HepG2 (cell line): ENCODE data around the gene EIF2S2. TPM values are rescaled to one million over a fixed set of nuclear protein-coding genes. Genes with fewer than 3 reads are reported as not detected.
A peak's percentile ranks its signal among the peaks of the same experiment; 100 is the strongest.

ENCODE experiments used
- CHD4 ChIP-seq: fragments of 200-600 bp; sonication (generic); IDR thresholded peaks from 2 replicates; pipeline ENCODE4 v1.7.0; 2017; ENCODE audit warnings: mild to moderate bottlenecking, low read length, borderline replicate concordance
- ETV6 ChIP-seq: sonication (generic); formaldehyde crosslinking; conservative IDR thresholded peaks from 2 replicates; pipeline ENCODE4 v1.4.0; 2020; ENCODE audit warnings: missing genetic modification reagents
- FOXO1 ChIP-seq: sonication (generic); formaldehyde crosslinking; IDR thresholded peaks from 2 replicates; pipeline ENCODE4 v1.4.0; 2020; ENCODE audit warnings: missing genetic modification reagents
- GTF2F1 ChIP-seq: fragments of 150-350 bp; IDR thresholded peaks from 2 replicates; pipeline ENCODE4 v1.6.1; 2014; ENCODE audit warnings: low read length
- IKZF4 ChIP-seq: sonication (generic); formaldehyde crosslinking; IDR thresholded peaks from 2 replicates; pipeline ENCODE4 v1.5.1; 2020; ENCODE audit warnings: borderline replicate concordance, mild to moderate bottlenecking, low read depth, missing genetic modification reagents; ENCODE audit errors: not compliant biosample characterization
- KAT2B ChIP-seq: fragments of 150-350 bp; IDR thresholded peaks from 2 replicates; pipeline ENCODE4 v1.6.1; 2014; ENCODE audit warnings: low read depth, low read length, borderline replicate concordance
- MAX ChIP-seq: IDR thresholded peaks from 2 replicates; pipeline ENCODE4 v1.6.1; 2012; ENCODE audit warnings: inconsistent platforms
- NFYC ChIP-seq: IDR thresholded peaks from 2 replicates; pipeline ENCODE4 v1.6.1; 2016; ENCODE audit warnings: missing genetic modification reagents, missing compliant biosample characterization
- PITX1 ChIP-seq: sonication (generic); formaldehyde crosslinking; IDR thresholded peaks from 2 replicates; pipeline ENCODE4 v1.5.1; 2020; ENCODE audit warnings: mild to moderate bottlenecking, missing genetic modification reagents
- SMC3 ChIP-seq: IDR thresholded peaks from 2 replicates; pipeline ENCODE4 v1.6.1; 2011; ENCODE audit warnings: low read length, improper control_type of control experiment
- TERF1 ChIP-seq: sonication (generic); formaldehyde crosslinking; IDR thresholded peaks from 2 replicates; pipeline ENCODE4 v1.8.0; 2022; ENCODE audit warnings: mild to moderate bottlenecking, missing genetic modification reagents, moderate library complexity
- ZFP41 ChIP-seq: sonication (generic); formaldehyde crosslinking; IDR thresholded peaks from 2 replicates; pipeline ENCODE4 v1.4.0; 2020; ENCODE audit warnings: mild to moderate bottlenecking, missing genetic modification reagents, borderline replicate concordance
- ZNF143 ChIP-seq: sonication (generic); formaldehyde crosslinking; IDR thresholded peaks from 2 replicates; pipeline ENCODE4 v1.4.0; 2020; ENCODE audit warnings: missing genetic modification reagents
- ZNF18 ChIP-seq: sonication (generic); formaldehyde crosslinking; IDR thresholded peaks from 2 replicates; pipeline ENCODE4 v1.8.0; 2022; ENCODE audit warnings: mild to moderate bottlenecking, missing genetic modification reagents; ENCODE audit not compliant: insufficient replicate concordance
- ZNF235 ChIP-seq: sonication (generic); formaldehyde crosslinking; IDR thresholded peaks from 2 replicates; pipeline ENCODE4 v1.8.1; 2023; ENCODE audit warnings: mild to moderate bottlenecking, missing genetic modification reagents, borderline replicate concordance
- ZNF280B ChIP-seq: sonication (generic); formaldehyde crosslinking; IDR thresholded peaks from 2 replicates; pipeline ENCODE4 v1.5.0; 2020; ENCODE audit warnings: missing genetic modification reagents, mild to moderate bottlenecking, borderline replicate concordance
- ZNF615 ChIP-seq: sonication (generic); formaldehyde crosslinking; IDR thresholded peaks from 2 replicates; pipeline ENCODE4 v1.5.0; 2020; ENCODE audit warnings: mild to moderate bottlenecking, missing genetic modification reagents, borderline replicate concordance
- ZNF777 ChIP-seq: sonication (generic); formaldehyde crosslinking; IDR thresholded peaks from 2 replicates; pipeline ENCODE4 v1.4.0; 2020; ENCODE audit warnings: missing genetic modification reagents
- polyA plus RNA-seq, 8 experiments: library from polyadenylated mRNA; depleted of rRNA in 3 of 8; stranded (reverse) in 7 of 8; unstranded in 1 of 8; fragments of >200 nt; fragmentation: Illumina TruSeq in 4 of 8; extraction: Trizol in 4 of 8; gene quantifications; 2 replicates each; pipeline versions ENCODE4 v1.2.1 to v1.2.3, GENCODE V29; 2011 to 2016; ENCODE audit warnings: low read depth in 4 of 8, missing spikeins in 1 of 8, mixed read lengths in 1 of 8; ENCODE audit not compliant: insufficient read depth in 1 of 8
- total RNA-seq, 5 experiments: library from RNA; depleted of rRNA; stranded (reverse); fragments of >200 nt; fragmentation: Illumina TruSeq; extraction: Trizol; gene quantifications; 2 replicates each; pipeline ENCODE4 v1.2.3, GENCODE V29; 2016; ENCODE audit warnings: low read depth in 1 of 5

Gene EIF2S2
- total and polyA plus RNA-seq, 2 of the 13 experiments (the other 11 are each of a cell fraction or from before 2014, with no cell fraction given), result 126 to 213 TPM

- TF ChIP-seq ZNF615, result no peak; the same call in 1 of the 2 replicates
- peak; percentile 72 for TF ChIP-seq NFYC (CRISPR knock-in tag)
- TF ChIP-seq ZNF18 (CRISPR knock-in tag), result peak; percentile 88
- peak; percentile 100 for TF ChIP-seq ZNF143 (CRISPR knock-in tag)
- peak; percentile 59 for TF ChIP-seq PITX1
- TF ChIP-seq SMC3, result no peak; the same call in 1 of the 2 replicates
- no peak for TF ChIP-seq CHD4
- TF ChIP-seq MAX, result peak; percentile 93
- TF ChIP-seq FOXO1 (CRISPR knock-in tag), result peak; percentile 64
- no peak; the same call in none of the 2 replicates for TF ChIP-seq TERF1
- TF ChIP-seq ZNF280B (CRISPR knock-in tag), result peak; percentile 89
- peak; percentile 54; the same call in 1 of the 2 replicates for TF ChIP-seq ZNF235
- TF ChIP-seq IKZF4, result peak; percentile 96
- TF ChIP-seq ETV6 (CRISPR knock-in tag), result peak; percentile 90
- no peak; the same call in 1 of the 2 replicates for TF ChIP-seq GTF2F1
- no peak; the same call in 1 of the 2 replicates for TF ChIP-seq KAT2B
- peak; percentile 87 for TF ChIP-seq ZNF777 (CRISPR knock-in tag)
- peak; percentile 55; the same call in 1 of the 2 replicates for TF ChIP-seq ZFP41 (CRISPR knock-in tag)
Measured at GRCh38 chr20:34111702-34112599, at the start of gene EIF2S2 (continued).
